ENCODE measurements around the gene RAB31.

- no peak for TF ChIP-seq CTCF (IDR thresholded peaks at IDR 0.05; ENCODE audit: poor library complexity, severe bottlenecking)
- no peak for TF ChIP-seq REST (IDR thresholded peaks at IDR 0.05; ENCODE audit: borderline replicate concordance)
- TF ChIP-seq RAD21 (conservative IDR thresholded peaks at IDR 0.05), result no peak
- no peak for TF ChIP-seq EZH2 (IDR thresholded peaks at IDR 0.05; ENCODE audit: borderline replicate concordance, insufficient read depth, low read length, poor library complexity, severe bottlenecking)
- TF ChIP-seq EP300 (conservative IDR thresholded peaks at IDR 0.05; ENCODE audit: poor library complexity, severe bottlenecking), result no peak
These were observed 48.4 kb upstream of the RAB31 start for GRCh38 chr18:9659499-9660375.

Measured in neural cell (in vitro differentiated cells).